B cell (primary cell): ENCODE results near the gene WBP1L. TPM values are rescaled to one million over a fixed set of nuclear protein-coding genes. Genes with fewer than 3 reads are reported as not detected.

Source experiments
- ATAC-seq: fragments of 200-7000 bp; cut with Tn5 transposase; one replicate; pipeline ENCODE4 v1.10.0; 2021; ENCODE audit warnings: low read depth, mild to moderate bottlenecking, moderate number of reproducible peaks, moderate library complexity
- CTCF ChIA-PET: fragments of 350-600 bp; sonication (Branson Sonifier 250); formaldehyde crosslinking; loops from one replicate; lab custom pipeline; 2021; ENCODE audit warnings: antibody characterized with exemption, inconsistent platforms; lab: Charles Lee
- POLR2A ChIA-PET: fragments of 350-600 bp; sonication (Branson Sonifier 250); formaldehyde crosslinking; loops from one replicate; lab custom pipeline; 2021; ENCODE audit warnings: antibody characterized with exemption; lab: Charles Lee
- DNase-seq: peaks from one replicate; pipeline ENCODE4 v3.0.0; 2013
- H2AFZ ChIP-seq: 2 replicates; pipeline ENCODE4 v1.6.1; 2012; ENCODE audit warnings: mild to moderate bottlenecking, low read depth, low read length; ENCODE audit not compliant: insufficient read depth, poor library complexity, severe bottlenecking
- H3K27ac ChIP-seq, 2 donors: 1 replicate in 1 of 2; 2 replicates in 1 of 2; pipeline ENCODE4 v1.5.1; 2012 to 2013; ENCODE audit warnings: low read length in 2 of 2, mild to moderate bottlenecking in 2 of 2, moderate library complexity in 1 of 2
- H3K27me3 ChIP-seq, 4 experiments: fragments of 200-600 bp in 1 of 4; sonication (generic) in 1 of 4; replicated peaks in 1 of 4; 1 replicate in 2 of 4; 2 replicates in 2 of 4; pipeline versions ENCODE4 v1.6.1 to v1.7.0; 2013 to 2016; ENCODE audit warnings: low read length in 3 of 4, mild to moderate bottlenecking in 2 of 4, mixed read lengths in 1 of 4, moderate library complexity in 1 of 4; ENCODE audit not compliant: insufficient read depth in 4 of 4, control insufficient read depth in 3 of 4; ENCODE audit errors: control extremely low read depth in 1 of 4
- H3K36me3 ChIP-seq, 2 experiments: replicated peaks in 1 of 2; 1 replicate in 1 of 2; 2 replicates in 1 of 2; pipeline versions ENCODE4 v1.6.1 to v1.7.1; 2013; ENCODE audit warnings: low read length in 1 of 2; ENCODE audit not compliant: insufficient read depth in 2 of 2, control insufficient read depth in 1 of 2; ENCODE audit errors: control extremely low read depth in 1 of 2, extremely low read depth in 1 of 2
- H3K4me1 ChIP-seq, 2 donors: fragments of 200-600 bp in 1 of 2; sonication (generic) in 1 of 2; 1 replicate in 1 of 2; 2 replicates in 1 of 2; pipeline versions ENCODE4 v1.5.1 to v1.6.1; 2013 to 2017; ENCODE audit warnings: low read length in 2 of 2; ENCODE audit not compliant: control insufficient read depth in 2 of 2, insufficient read depth in 2 of 2
- H3K4me2 ChIP-seq: replicated peaks from 2 replicates; pipeline ENCODE3; 2012; ENCODE audit warnings: mild to moderate bottlenecking, low read depth, low read length; ENCODE audit not compliant: poor library complexity, severe bottlenecking
- H3K4me3 ChIP-seq, 5 experiments: fragments of 200-600 bp in 1 of 5; sonication (generic) in 1 of 5; 1 replicate in 3 of 5; 2 replicates in 2 of 5; pipeline versions ENCODE4 v1.5.1 to v1.7.0; 2011 to 2016; ENCODE audit warnings: low read length in 4 of 5, mild to moderate bottlenecking in 4 of 5, low read depth in 2 of 5, control low read depth in 1 of 5, moderate library complexity in 1 of 5; ENCODE audit not compliant: insufficient read depth in 1 of 5; ENCODE audit errors: control extremely low read depth in 1 of 5, extremely low read depth in 1 of 5
- H3K79me2 ChIP-seq: fragments of 200-600 bp; sonication (generic); one replicate; pipeline ENCODE4 v1.6.0; 2016; ENCODE audit warnings: low read length; ENCODE audit not compliant: control insufficient read depth, insufficient read depth
- H3K9ac ChIP-seq: fragments of 200-600 bp; sonication (generic); 2 replicates; pipeline ENCODE4 v1.6.1; 2017; ENCODE audit warnings: mild to moderate bottlenecking, low read length, moderate library complexity
- H3K9me3 ChIP-seq, 3 donors: one replicate each; pipeline versions ENCODE4 v1.6.1 to v1.7.1; 2013; ENCODE audit warnings: low read length in 2 of 3; ENCODE audit not compliant: control insufficient read depth in 2 of 3, insufficient read depth in 1 of 3; ENCODE audit errors: control extremely low read depth in 1 of 3
- H4K20me1 ChIP-seq: 2 replicates; pipeline ENCODE4 v1.6.0; 2012; ENCODE audit warnings: mild to moderate bottlenecking, low read length; ENCODE audit not compliant: insufficient read depth, control insufficient read depth, poor library complexity, severe bottlenecking
- H3K27ac Mint-ChIP-seq: one replicate; pipeline ENCODE4 v1.8.0; 2021; ENCODE audit warnings: mixed read lengths
- H3K27me3 Mint-ChIP-seq: one replicate; pipeline ENCODE4 v1.8.0; 2021; ENCODE audit warnings: mixed read lengths
- H3K4me1 Mint-ChIP-seq: one replicate; pipeline ENCODE4 v1.8.0; 2021; ENCODE audit warnings: mixed read lengths
- H3K4me3 Mint-ChIP-seq: one replicate; pipeline ENCODE4 v1.8.0; 2021; ENCODE audit warnings: mixed read lengths
- H3K9me3 Mint-ChIP-seq: one replicate; pipeline ENCODE4 v1.8.0; 2022; ENCODE audit warnings: mixed read lengths; ENCODE audit not compliant: insufficient read depth
- CTCF ChIP-seq: fragments of 200-600 bp; IDR thresholded peaks from one replicate; pipeline ENCODE4 v1.8.0; 2022; ENCODE audit warnings: antibody characterized with exemption, mild to moderate bottlenecking
- EZH2 ChIP-seq: IDR thresholded peaks from 2 replicates; pipeline ENCODE4 v1.6.1; 2012; ENCODE audit warnings: borderline replicate concordance, low read depth, mild to moderate bottlenecking, moderate library complexity, low read length; ENCODE audit not compliant: insufficient read depth, poor library complexity, severe bottlenecking
- WGBS: methylation state at CpG from one replicate; pipeline ENCODE4 v1.1.5; 2013; ENCODE audit warnings: missing lambda C conversion rate; ENCODE audit not compliant: insufficient coverage; 5-methylcytosine and 5-hydroxymethylcytosine counted together
- intact Hi-C: fragments of 100-400 bp; cut with micrococcal nuclease; formaldehyde crosslinking; loops from one replicate; pipeline ENCODE4 v1.10.0; 2022
- polyA plus RNA-seq: library from polyadenylated mRNA; depleted of rRNA; stranded (reverse); fragments of >200 nt; gene quantifications from 2 replicates; pipeline ENCODE4 v1.2.3, GENCODE V29; 2012
- total RNA-seq, 2 donors: library from RNA; stranded (reverse); fragments of 120-200 nt in 1 of 2; gene quantifications; 1 replicate in 1 of 2; 2 replicates in 1 of 2; pipeline versions ENCODE4 v1.2.3 to v1.2.4, GENCODE V29; 2013 to 2022

The WBP1L gene
- total and polyA plus RNA-seq, 2 donors (not counting 1 experiment from before 2014, with no cell fraction given): 14.3 to 43.2 TPM

GRCh38 chr10:102782673-102783551 is 39.2 kb downstream of the WBP1L start:
- intact Hi-C loops: no loop called here
- Histone ChIP-seq H3K4me1 (peaks cover 0 to 5% of the 10 kb centered on the region in 2 donors), H3K9ac (no peak overlapping the region), H3K27me3 (no peaks in the 10 kb centered on the region), H4K20me1 (peaks cover 99% of the 10 kb centered on the region), H3K9me3 (no peaks in the 10 kb centered on the region), H3K4me3 (no peak overlapping the region), H3K79me2 (peaks cover 97% of the 10 kb centered on the region), H2AFZ (no peak overlapping the region), H3K4me2 (no peak overlapping the region), H3K36me3 (peaks cover 0 to 32% of the 10 kb centered on the region in 2 experiments), H3K27ac (no peak overlapping the region)
- Mint-ChIP-seq H3K27ac (peak overlapping the region; percentile 38), H3K27me3 (no peaks in the 10 kb centered on the region), H3K4me3 (no peak overlapping the region), H3K9me3 (no peaks in the 10 kb centered on the region), H3K4me1 (peaks cover 46% of the 10 kb centered on the region)
- TF ChIP-seq CTCF (no peak), EZH2 (no peak)
- no peak for DNase-seq
- ATAC-seq: no peak
- 93% methylated on average over 15 of the region's 18 CpGs for WGBS
- POLR2A ChIA-PET: no interaction called here
- CTCF ChIA-PET: no interaction called here

GRCh38 chr10:102783568-102783967 is 39.8 kb downstream of the WBP1L start:
- Histone ChIP-seq H3K79me2 (peaks cover 94% of the 10 kb centered on the region), H3K4me2 (no peak overlapping the region)

More at GRCh38 chr10:102783568-102783967, 39.8 kb downstream of the WBP1L start:
- no peaks in the 10 kb centered on the region for H3K9me3 ChIP-seq
- ChIA-PET POLR2A (no interaction called here), CTCF (no interaction called here)
- H3K4me3 Mint-ChIP-seq: no peak overlapping the region
- ATAC-seq (no peak), DNase-seq (no peak)
- TF ChIP-seq CTCF (no peak), EZH2 (no peak)
- H3K9me3 Mint-ChIP-seq: no peaks in the 10 kb centered on the region
- no peak overlapping the region for H3K9ac ChIP-seq
- peak overlapping the region; percentile 38 for H3K27ac Mint-ChIP-seq
- no peak overlapping the region for H3K4me3 ChIP-seq
- intact Hi-C loops: no loop called here
- H3K27ac ChIP-seq: no peak overlapping the region
- no peaks in the 10 kb centered on the region for H3K27me3 Mint-ChIP-seq
- H2AFZ ChIP-seq: no peak overlapping the region
- H3K27me3 ChIP-seq: no peaks in the 10 kb centered on the region
- peaks cover 0 to 25% of the 10 kb centered on the region in 2 experiments for H3K36me3 ChIP-seq
- peaks cover 0 to 5% of the 10 kb centered on the region in 2 donors for H3K4me1 ChIP-seq
- peaks cover 93% of the 10 kb centered on the region for H4K20me1 ChIP-seq
- WGBS: no CpG with 5 or more reads among the region's 1 CpG
- peaks cover 41% of the 10 kb centered on the region for H3K4me1 Mint-ChIP-seq
